Right lobe of liver (tissue), 4 donors: ENCODE results near the gene IRF2.

ENCODE experiments used
- CTCF ChIP-seq, 4 donors: fragments of 200-600 bp in 3 of 4; fragments of 450-650 bp in 1 of 4; IDR thresholded peaks; one replicate each; pipeline versions ENCODE4 v1.5.1 to v1.8.0; 2016 to 2022; ENCODE audit warnings: antibody characterized with exemption in 4 of 4, mild to moderate bottlenecking in 2 of 4
- POLR2A ChIP-seq: fragments of 450-650 bp; IDR thresholded peaks from one replicate; pipeline ENCODE4 v1.6.1; 2017; ENCODE audit warnings: antibody characterized with exemption, mild to moderate bottlenecking
- donor health status: DM: no; HTN: no; CAD: no.
- donor health status: DM: no; HTN: no; CAD: no.
- donor health status: DM: no; HTN: yes; CAD: no.

DNA sequence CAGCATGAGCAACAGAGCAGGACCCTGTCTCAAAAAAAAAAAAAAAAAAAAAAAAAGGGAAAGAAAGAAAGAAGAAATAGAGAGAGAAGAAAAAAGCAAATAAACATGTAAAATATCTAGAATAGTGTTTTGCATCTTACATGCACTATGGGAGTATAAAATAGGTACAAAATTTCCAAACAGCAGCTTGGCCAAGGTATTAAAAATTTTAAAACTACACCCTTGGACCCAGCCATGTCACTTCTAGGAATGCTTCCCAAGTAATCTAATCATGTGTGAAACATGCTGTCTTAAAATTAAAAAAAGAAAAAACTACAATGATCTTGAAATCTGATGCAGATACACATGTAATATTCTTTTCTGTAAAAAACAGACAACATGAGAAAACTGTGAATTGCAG lies 21.6 kb downstream of the IRF2 start:
- no peak for TF ChIP-seq CTCF (IDR thresholded peaks at IDR 0.05)
- TF ChIP-seq POLR2A = no peak
